ENCODE data around the gene SCYL2.
"Not testable (repeated sequence)": the region's sequence is repeated elsewhere in the genome, so short reads cannot be mapped to it uniquely, and the experiment has no call there.

SCYL2 gene

DNA sequence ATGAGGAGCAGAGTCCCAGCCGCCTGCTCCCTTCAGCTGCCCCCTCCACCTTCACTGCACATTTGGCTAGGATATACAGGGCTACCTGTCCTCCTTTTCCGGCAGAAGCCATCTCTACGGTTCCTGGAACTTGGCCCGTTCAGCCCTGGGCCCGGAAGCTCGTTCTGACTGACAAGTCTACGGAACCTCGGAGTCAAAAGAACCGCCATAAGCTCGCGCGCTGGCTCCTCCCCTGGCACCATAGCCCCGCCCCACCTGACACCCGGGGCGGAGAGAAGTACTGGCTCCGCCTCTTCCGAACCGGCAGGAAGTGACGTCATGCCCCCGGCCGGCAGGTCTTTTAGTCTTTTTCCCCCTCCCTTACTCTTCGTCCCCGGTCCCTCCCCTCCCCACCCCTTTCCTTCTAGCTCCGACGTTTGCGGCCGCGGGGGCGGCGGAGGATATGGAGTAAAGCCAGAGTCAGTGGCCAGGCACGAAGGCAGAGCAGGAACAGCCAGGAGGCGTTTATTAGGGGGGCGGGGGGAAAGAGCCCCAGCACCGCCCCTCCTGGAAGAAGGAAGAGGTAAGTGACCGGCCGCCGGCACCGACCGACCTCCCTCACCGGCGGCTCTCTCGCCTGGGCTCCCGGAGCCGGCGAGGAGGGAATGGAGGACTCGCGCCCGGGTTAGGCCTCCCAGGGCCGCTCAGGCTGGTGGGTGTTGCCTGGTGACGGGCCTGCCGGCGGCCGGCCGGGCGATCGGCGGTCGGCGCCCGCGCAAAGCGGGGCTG, at the start of gene SCYL2, which contains the start of gene DEPDC4:
SCYL2 (plus strand) TSS at position 343 of the 768 bp plus-strand sequence. CDS start 15,794 bp downstream, outside the sequence.
DEPDC4 (minus strand) TSS at position 245 of the 768 bp plus-strand sequence; CDS start at position 242, 3 bp downstream.
- DNase-seq = peak; percentile 83

DNA sequence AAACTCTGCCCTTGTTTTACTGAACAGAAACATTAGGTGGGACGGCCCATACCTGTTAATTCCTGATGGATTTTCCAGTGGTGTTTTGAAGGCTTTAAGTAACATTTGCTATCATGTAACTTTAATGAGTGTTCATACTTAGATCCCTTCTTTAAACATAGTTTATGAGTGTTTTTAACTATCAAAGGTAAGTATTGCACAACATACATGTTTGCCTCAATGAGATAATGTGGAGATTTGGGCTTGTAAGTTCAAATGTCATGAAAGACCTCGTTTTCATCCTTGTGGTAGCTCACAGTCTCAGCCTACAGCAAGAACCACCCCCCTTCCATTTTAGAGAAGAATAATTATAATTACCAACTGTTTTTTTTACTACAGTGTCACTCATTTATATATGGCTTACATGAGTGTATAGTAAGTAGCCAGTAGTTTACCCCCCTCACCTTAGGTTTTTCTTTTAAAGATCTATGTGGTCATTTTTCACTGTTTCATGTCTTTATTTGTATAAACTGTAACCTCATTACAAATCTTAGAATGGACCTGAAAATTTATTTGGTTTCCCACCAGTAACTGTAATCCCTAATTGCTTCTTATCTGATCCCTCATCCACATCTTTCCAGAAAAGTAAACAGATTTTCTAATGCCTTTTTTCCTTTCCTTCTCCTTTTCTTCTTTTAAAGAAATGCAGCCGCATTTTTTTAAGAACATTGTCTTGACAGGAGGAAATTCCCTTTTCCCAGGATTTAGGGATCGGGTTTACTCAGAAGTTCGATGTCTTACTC, 47.5 kb upstream of the SCYL2 start:
- DNase-seq = no peak

DNA sequence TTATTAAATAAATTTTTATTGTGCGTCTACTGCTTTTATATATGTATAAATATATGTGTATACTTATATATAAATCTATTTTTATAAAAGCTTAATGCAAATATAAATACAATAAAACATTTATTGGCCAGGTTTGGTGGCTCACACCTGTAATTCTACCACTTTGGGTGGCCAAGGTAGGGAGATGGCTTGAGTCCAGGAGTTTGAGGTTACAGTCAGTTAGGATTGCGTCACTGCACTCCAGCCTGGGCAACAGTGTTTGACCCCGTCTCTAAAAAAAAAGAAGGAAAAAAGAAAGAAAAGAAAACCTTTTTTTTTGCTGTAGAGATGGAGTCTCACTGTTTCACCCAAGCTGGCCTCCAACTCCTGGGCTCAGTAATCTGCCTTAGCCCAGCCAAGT, 45.5 kb upstream of the SCYL2 start:
- DNase-seq = no peak

DNA sequence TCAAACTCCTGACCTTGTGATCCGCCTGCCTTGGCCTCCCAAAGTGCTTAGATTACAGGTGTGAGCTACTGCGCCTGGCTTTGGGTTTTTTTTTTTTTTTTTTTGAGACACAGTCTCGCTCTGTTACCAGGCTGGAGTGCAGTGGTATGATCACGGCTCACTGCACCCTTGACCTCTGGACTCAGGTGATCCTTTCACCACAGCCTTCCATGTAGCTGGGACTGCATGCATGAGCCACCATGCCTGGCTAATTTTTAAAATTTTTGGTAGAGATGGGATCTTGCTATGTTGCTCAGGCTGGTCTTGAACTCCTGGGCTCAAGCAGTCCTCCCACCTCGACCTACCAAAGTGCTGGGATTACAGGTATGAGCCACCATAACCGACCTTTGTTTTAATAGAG, 44.8 kb upstream of the SCYL2 start:
- DNase-seq = not testable (repeated sequence)

- DNase-seq = no peak
Observed at GRCh38 chr12:100225491-100225890, 41.5 kb upstream of the SCYL2 start.

GRCh38 chr12:100229036-100229635, 37.8 kb upstream of the SCYL2 start:
- peak; percentile 2 for DNase-seq

DNA sequence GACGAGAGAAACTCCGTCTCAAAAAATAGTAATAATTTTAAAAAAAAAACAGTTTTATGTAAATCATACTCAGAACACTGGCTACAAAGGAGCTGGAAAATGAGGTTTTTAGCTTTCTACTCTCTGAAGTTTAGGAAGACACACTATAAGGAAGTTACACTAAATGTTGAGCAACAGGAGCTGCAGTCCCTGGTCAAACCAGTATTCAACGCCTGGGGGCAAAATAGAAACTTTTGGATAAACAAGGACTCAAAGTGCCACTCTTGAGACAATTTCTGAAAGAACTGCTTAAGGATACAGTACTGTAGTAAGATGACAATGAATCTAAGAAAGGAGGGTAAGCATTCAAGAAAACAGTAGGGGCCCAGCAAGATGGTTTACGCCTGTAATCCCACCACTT, 37.1 kb upstream of the SCYL2 start:
- no peak for DNase-seq

DNA sequence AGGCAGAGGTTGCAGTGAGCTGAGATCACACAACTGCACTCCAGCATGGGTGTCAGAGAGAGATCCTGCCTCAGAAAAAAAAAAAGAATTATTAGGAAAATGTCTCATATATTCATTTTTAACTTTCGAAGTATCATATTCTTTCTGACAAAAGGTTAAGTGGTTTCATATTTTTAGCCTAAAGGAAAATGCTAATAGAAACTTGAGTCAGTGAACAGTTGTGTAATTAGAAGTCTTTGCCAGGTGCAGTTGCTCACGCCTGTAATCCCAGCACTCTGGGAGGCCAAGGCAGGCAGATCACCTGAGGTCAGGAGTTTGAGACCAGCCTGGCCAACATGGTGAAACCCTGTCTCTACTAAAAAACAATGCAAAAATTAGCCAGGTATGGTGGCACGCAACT, 35.1 kb upstream of the SCYL2 start:
- not testable (repeated sequence) for DNase-seq

DNA sequence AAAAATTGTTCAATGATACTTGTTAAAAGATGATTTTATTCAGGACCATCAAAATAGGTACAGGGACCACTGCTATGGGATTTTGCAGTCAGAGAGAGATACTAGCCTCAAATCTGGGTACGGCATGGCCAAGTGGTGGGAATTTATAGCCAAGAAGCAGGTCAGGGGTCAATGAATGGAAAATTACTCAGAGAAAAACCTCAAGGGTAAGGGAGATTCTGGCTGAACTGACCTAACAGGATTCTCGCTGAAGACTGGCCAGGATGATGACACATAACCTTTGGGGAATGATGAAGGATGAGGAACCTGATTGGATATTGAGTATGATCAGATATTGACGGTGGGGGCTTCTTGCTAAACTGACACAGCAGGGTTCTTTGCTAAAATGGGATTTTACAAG, 32.8 kb upstream of the SCYL2 start:
- DNase-seq = no peak

GRCh38 chr12:100234591-100235304, 32.2 kb upstream of the SCYL2 start:
- peak; percentile 17 for DNase-seq

GRCh38 chr12:100238801-100239200, 28.2 kb upstream of the SCYL2 start:
- no peak for DNase-seq

- DNase-seq = no peak
Observed at GRCh38 chr12:100239589-100239988, 27.4 kb upstream of the SCYL2 start.

GRCh38 chr12:100243137-100243536, 23.8 kb upstream of the SCYL2 start:
- no peak for DNase-seq

DNA sequence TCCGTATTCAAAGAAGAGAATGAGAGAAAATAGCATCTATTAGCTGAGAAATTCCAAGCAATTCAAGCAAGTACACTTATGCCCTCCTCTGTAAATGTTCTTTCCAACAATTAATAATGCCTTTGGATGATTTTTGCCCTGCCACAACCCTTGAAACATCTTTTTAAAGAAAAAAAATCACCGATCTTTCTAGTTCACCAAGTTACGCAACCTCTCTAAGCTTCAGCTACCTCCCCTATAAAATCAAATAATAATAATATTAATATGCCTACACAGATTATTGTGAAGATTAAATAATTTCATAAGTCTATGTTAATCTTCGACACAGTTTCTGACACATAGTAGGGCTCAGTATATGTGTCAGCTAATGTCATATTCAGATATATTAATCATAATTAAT, 19.2 kb upstream of the SCYL2 start:
- DNase-seq = no peak

- no peak for DNase-seq
Observed at GRCh38 chr12:100248886-100249285, 18.1 kb upstream of the SCYL2 start.

DNA sequence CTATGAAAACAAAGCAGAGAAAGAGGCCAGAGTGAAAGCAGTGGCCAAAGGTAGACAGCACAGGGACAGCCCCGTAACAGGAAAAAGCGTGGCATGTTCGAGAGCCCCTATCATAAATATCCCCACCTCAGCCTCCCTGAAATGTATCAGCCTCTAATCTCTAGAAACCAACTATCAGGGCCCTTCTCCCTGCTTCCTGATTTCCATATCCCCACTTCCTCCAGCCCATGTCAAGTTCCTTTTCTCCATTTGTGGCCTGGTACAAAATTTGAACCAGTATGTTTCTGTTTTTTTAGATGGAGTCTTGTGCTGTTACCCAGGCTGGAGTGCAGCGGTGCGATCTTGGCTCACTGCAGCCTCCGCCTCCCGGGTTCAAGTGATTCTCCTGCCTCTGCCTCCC, 17.0 kb upstream of the SCYL2 start:
- no peak for DNase-seq

GRCh38 chr12:100251917-100252316, 15.1 kb upstream of the SCYL2 start:
- no peak for DNase-seq

DNA sequence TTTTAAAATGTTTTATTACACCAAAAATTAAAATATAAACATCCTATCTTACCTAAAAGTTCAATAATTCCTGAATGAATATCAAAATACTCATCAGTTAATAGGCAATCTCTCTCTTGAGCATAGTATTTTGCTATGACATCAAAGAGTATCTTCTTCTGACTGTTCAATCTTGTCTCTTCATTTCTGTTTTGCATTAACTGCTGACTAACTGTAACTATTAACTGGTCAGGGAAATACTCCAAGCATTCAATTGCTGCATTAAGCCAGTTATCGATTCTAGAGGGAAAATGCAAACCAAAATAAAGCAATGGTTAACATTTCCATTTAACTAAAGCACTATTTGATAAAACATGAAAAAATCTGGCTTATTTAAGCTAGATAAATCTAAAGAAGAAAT, 13.5 kb upstream of the SCYL2 start:
- DNase-seq = no peak

- DNase-seq = no peak
Observed at GRCh38 chr12:100254876-100255275, 12.1 kb upstream of the SCYL2 start.

GRCh38 chr12:100258127-100258526, 8.8 kb upstream of the SCYL2 start:
- DNase-seq = no peak

- DNase-seq = no peak
Observed at GRCh38 chr12:100263131-100263530, 3.8 kb upstream of the SCYL2 start.

GRCh38 chr12:100265107-100265506, 1.9 kb upstream of the SCYL2 start:
- DNase-seq = not testable (repeated sequence)
